ENCODE measurements around the gene KRT7.
"Not testable (repeated sequence)": the region's sequence is repeated elsewhere in the genome, so short reads cannot be mapped to it uniquely, and the experiment has no call there.

Gene KRT7

GRCh38 chr12:52243856-52244614 is 11.0 kb downstream of the KRT7 start:
- peak; percentile 52 to 55 for DNase-seq (ENCODE audit: low read depth in 2 of 2)

GRCh38 chr12:52244615-52244994 is 11.6 kb downstream of the KRT7 start:
- DNase-seq (ENCODE audit: low read depth in 2 of 2): no peak

- DNase-seq (ENCODE audit: low read depth in 2 of 2): no peak
Measured at GRCh38 chr12:52245259-52245961, 12.4 kb downstream of the KRT7 start.

- no peak for DNase-seq (ENCODE audit: low read depth in 2 of 2)
Measured at GRCh38 chr12:52245962-52246569, 13.0 kb downstream of the KRT7 start.

GRCh38 chr12:52246720-52247621 is 13.9 kb downstream of the KRT7 start:
- no peak for DNase-seq (ENCODE audit: low read depth in 2 of 2)

GRCh38 chr12:52247622-52248540 is 14.8 kb downstream of the KRT7 start:
- DNase-seq (ENCODE audit: low read depth in 2 of 2): no peak

- DNase-seq (ENCODE audit: low read depth in 2 of 2): no peak
Measured at GRCh38 chr12:52248541-52249461, 15.8 kb downstream of the KRT7 start.

- DNase-seq (ENCODE audit: low read depth in 2 of 2): no peak
Measured at GRCh38 chr12:52249511-52250047, 16.5 kb downstream of the KRT7 start.

GRCh38 chr12:52250048-52250990 is 17.3 kb downstream of the KRT7 start:
- no peak for DNase-seq (ENCODE audit: low read depth in 2 of 2)

- DNase-seq (ENCODE audit: low read depth in 2 of 2): no peak
Measured at GRCh38 chr12:52251367-52252051, 18.5 kb downstream of the KRT7 start.

GRCh38 chr12:52252175-52252615 is 19.2 kb downstream of the KRT7 start:
- not testable (repeated sequence) for DNase-seq (ENCODE audit: low read depth in 2 of 2)

- DNase-seq (ENCODE audit: low read depth in 2 of 2): no peak
Measured at GRCh38 chr12:52252728-52253343, 19.8 kb downstream of the KRT7 start.

- no peak for DNase-seq (ENCODE audit: low read depth in 2 of 2)
Measured at GRCh38 chr12:52253391-52254179, 20.5 kb downstream of the KRT7 start.

- DNase-seq (ENCODE audit: low read depth in 2 of 2): no peak
Measured at GRCh38 chr12:52254180-52254964, 21.3 kb downstream of the KRT7 start.

- DNase-seq (ENCODE audit: low read depth in 2 of 2): no peak
Measured at GRCh38 chr12:52254965-52255751, 22.1 kb downstream of the KRT7 start.
